GM23248 (cell line): ENCODE data around the gene WDR93.

ENCODE experiments used
- EZH2 ChIP-seq: fragments of 200-600 bp; sonication (generic); IDR thresholded peaks from 2 replicates; pipeline ENCODE4 v1.6.1; 2018; ENCODE audit warnings: antibody characterized with exemption, mild to moderate bottlenecking; ENCODE audit not compliant: insufficient read depth, poor library complexity, severe bottlenecking
- EZH2phosphoT487 ChIP-seq: fragments of 200-600 bp; sonication (generic); IDR thresholded peaks from 2 replicates; pipeline ENCODE4 v1.6.1; 2018; ENCODE audit warnings: antibody characterized with exemption, moderate library complexity, mild to moderate bottlenecking, low read depth; ENCODE audit not compliant: insufficient read depth

- TF ChIP-seq EZH2 (no peak), EZH2phosphoT487 (no peak)
Observed at GRCh38 chr15:89745768-89746167, 55.2 kb downstream of the WDR93 start.
